D721Med (cell line): ENCODE results near the gene SH3RF3.

ENCODE experiments used
- DNase-seq: peaks from one replicate; pipeline ENCODE4 v3.0.0; 2011; ENCODE audit warnings: low spot score; ENCODE audit not compliant: insufficient read length
- FAIRE-seq: peaks from 2 replicates; lab custom pipeline; 2011; peaks lifted over from hg19 to GRCh38; lab: Jason Lieb, UNC
- TF ChIP-seq, protein P1 (sequence below): IDR thresholded peaks from 2 replicates; pipeline ENCODE4 v1.5.1; 2012; ENCODE audit warnings: mild to moderate bottlenecking, control low read depth; ENCODE audit not compliant: insufficient read depth; ENCODE audit errors: missing control alignments

The SH3RF3 gene

DNA sequence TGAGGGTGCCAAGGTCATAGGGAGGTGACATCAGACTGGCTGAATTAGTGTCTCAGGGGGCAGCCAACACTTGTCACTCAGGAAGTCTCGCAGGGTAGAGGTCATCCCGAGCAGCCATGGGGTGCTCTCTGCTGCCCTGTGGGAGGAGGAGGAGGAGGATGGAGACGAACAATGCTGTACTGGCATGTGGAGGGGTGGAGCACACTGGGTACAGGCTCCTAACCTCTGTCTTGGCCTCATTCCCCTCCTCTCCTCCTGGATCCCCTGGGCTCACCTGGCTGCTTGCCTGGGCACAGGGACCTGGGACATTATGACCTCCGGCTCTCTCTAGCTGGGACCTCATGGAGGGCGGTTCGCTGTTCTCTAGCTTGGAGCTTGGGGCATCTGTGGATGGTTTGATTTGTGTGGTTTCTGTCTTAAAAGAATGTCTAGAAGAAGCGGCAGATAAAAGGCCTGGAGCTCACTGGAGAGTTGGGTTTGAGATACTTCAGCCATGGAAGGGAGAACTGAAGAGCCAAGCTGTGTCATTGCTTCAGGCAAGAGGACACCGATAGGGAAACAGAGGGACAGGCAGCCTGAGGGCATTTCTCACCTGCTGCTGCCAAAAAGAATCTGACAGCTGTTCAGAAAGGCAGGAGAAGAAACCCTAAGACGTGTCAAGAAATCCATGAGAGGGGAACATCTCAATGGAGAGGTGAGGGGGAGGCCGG lies 351.6 kb downstream of the SH3RF3 start:
- FAIRE-seq (no peak), DNase-seq (no peak)
- TF ChIP-seq, protein P1, sequence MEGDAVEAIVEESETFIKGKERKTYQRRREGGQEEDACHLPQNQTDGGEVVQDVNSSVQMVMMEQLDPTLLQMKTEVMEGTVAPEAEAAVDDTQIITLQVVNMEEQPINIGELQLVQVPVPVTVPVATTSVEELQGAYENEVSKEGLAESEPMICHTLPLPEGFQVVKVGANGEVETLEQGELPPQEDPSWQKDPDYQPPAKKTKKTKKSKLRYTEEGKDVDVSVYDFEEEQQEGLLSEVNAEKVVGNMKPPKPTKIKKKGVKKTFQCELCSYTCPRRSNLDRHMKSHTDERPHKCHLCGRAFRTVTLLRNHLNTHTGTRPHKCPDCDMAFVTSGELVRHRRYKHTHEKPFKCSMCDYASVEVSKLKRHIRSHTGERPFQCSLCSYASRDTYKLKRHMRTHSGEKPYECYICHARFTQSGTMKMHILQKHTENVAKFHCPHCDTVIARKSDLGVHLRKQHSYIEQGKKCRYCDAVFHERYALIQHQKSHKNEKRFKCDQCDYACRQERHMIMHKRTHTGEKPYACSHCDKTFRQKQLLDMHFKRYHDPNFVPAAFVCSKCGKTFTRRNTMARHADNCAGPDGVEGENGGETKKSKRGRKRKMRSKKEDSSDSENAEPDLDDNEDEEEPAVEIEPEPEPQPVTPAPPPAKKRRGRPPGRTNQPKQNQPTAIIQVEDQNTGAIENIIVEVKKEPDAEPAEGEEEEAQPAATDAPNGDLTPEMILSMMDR = no peak

GRCh38 chr2:109481196-109481555 lies 352.2 kb downstream of the SH3RF3 start:
- DNase-seq = no peak
- TF ChIP-seq, protein P1 = no peak
- FAIRE-seq = no peak

DNA sequence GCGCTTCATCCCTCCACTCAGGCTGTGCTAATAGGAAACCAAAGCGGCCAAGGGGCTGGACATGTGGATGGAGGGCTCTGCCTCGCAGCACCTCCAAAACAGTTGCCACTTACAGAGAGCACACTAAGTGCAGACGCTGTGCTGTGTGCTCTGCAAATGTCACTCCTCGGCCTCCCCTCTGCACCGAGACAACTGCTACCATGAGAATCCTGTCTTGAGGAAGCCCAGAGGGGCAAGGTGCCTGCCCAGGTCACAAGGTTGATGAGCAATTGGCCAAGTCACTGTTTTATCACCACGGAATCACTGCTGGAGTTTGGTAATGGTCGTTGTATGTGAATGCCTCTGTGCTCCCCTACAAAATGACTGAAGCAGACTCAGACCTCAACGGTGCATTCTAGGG lies 352.6 kb downstream of the SH3RF3 start:
- no peak for DNase-seq
- no peak for FAIRE-seq
- TF ChIP-seq, protein P1 = no peak

- FAIRE-seq (no peak), DNase-seq (no peak)
- TF ChIP-seq, protein P1 = no peak
These were observed 353.4 kb downstream of the SH3RF3 start for GRCh38 chr2:109482361-109482861.

DNA sequence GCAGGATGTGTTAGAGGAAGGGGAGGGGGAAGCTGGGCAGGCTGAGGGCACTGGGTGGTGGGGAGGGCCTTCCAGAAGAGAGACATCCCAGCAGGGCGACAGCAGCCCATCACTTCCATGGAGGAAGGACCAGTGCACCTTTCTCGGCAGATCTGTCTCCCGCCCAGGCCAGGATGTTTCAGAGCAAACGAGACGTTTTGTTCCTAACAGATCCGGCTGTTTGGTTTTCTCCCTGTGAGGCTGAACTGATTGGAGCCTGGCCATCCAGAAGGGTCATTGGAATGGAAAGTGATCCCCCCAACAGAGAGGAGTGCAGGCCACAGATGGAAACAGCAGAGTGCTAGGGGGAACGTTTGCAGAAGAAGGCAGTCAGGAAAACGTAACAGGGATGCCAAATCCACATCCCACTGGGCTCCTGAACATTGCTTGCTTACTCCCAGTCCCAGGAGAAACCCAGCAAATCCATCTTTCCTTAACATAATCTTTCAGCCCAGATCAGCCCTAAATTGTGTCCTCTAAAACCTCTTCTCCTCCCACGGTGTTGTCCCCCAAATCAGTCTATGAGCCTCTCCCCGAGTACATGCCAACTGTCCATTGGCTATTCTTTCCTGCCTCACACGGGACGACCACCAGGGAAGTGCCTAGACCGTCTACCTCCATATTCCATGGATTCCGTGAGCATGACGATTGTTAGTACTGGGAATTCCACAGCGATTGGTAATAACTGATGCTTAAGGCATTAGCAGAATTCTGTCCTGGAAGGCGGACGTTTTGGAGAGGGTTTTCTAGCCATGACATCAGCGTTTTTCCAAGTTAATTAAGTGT lies 357.9 kb downstream of the SH3RF3 start:
- TF ChIP-seq, protein P1 = no peak
- FAIRE-seq (no peak), DNase-seq (no peak)

DNA sequence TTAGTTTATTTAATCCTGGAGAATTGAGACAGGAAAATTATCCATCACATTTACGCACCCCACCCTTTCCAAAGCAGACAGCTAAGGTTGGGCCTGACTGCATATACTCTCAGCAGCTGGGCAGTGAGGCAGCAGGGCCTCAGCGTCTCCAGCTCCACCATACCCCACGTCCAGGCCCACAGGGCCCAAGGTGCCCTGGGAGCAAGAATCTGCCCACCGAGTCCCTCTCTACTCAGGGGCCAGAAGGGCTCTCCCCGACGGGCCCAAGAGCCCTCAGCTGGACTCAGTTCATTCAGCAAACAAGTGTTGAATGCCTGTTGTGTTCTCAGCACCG lies 358.5 kb downstream of the SH3RF3 start:
- no peak for FAIRE-seq
- no peak for DNase-seq
- TF ChIP-seq, protein P1 = no peak
